Measurements from ENCODE around the gene TRPM3. TPM values are rescaled to one million over a fixed set of nuclear protein-coding genes. Genes with fewer than 3 reads are reported as not detected.

TRPM3 gene
- total RNA-seq, 1 donor from 2014 or later: 0.13 TPM

- DNase-seq (ENCODE audit: low read depth in 2 of 2): no peak
These were observed 534.9 kb downstream of the TRPM3 start for GRCh38 chr9:70586476-70586875.

GRCh38 chr9:70581955-70582350, 539.5 kb downstream of the TRPM3 start:
- DNase-seq (ENCODE audit: low read depth in 2 of 2): no peak

- DNase-seq (ENCODE audit: low read depth in 2 of 2): no peak
These were observed 540.0 kb downstream of the TRPM3 start for GRCh38 chr9:70581214-70581954.

GRCh38 chr9:70580606-70581195, 540.7 kb downstream of the TRPM3 start:
- no peak for DNase-seq (ENCODE audit: low read depth in 2 of 2)

GRCh38 chr9:70579686-70580085, 541.7 kb downstream of the TRPM3 start:
- DNase-seq (ENCODE audit: low read depth in 2 of 2): no peak

GRCh38 chr9:70578720-70579119, 542.7 kb downstream of the TRPM3 start:
- DNase-seq (ENCODE audit: low read depth in 2 of 2): no peak

- DNase-seq (ENCODE audit: low read depth in 2 of 2): no peak
These were observed 543.8 kb downstream of the TRPM3 start for GRCh38 chr9:70577671-70578070.

GRCh38 chr9:70576116-70576515, 545.3 kb downstream of the TRPM3 start:
- DNase-seq (ENCODE audit: low read depth in 2 of 2): no peak

GRCh38 chr9:70574151-70574837, 547.1 kb downstream of the TRPM3 start:
- DNase-seq (ENCODE audit: low read depth in 2 of 2): peak in 1 of 2 donors; percentile 40

- DNase-seq (ENCODE audit: low read depth in 2 of 2): no peak
These were observed 548.1 kb downstream of the TRPM3 start for GRCh38 chr9:70573308-70573707.

GRCh38 chr9:70571258-70571657, 550.2 kb downstream of the TRPM3 start:
- no peak for DNase-seq (ENCODE audit: low read depth in 2 of 2)

GRCh38 chr9:70569791-70570190, 551.6 kb downstream of the TRPM3 start:
- no peak for DNase-seq (ENCODE audit: low read depth in 2 of 2)

- DNase-seq (ENCODE audit: low read depth in 2 of 2): no peak
These were observed 552.2 kb downstream of the TRPM3 start for GRCh38 chr9:70569070-70569772.

- DNase-seq (ENCODE audit: low read depth in 2 of 2): no peak
These were observed 553.9 kb downstream of the TRPM3 start for GRCh38 chr9:70567511-70567910.

- no peak for DNase-seq (ENCODE audit: low read depth in 2 of 2)
These were observed 554.7 kb downstream of the TRPM3 start for GRCh38 chr9:70566751-70567150.

GRCh38 chr9:70566066-70566465, 555.4 kb downstream of the TRPM3 start:
- no peak for DNase-seq (ENCODE audit: low read depth in 2 of 2)

- DNase-seq (ENCODE audit: low read depth in 2 of 2): no peak
These were observed 556.7 kb downstream of the TRPM3 start for GRCh38 chr9:70564468-70565335.

- no peak for DNase-seq (ENCODE audit: low read depth in 2 of 2)
These were observed 557.8 kb downstream of the TRPM3 start for GRCh38 chr9:70563431-70564204.

GRCh38 chr9:70563010-70563409, 558.4 kb downstream of the TRPM3 start:
- DNase-seq (ENCODE audit: low read depth in 2 of 2): no peak

- DNase-seq (ENCODE audit: low read depth in 2 of 2): no peak
These were observed 559.5 kb downstream of the TRPM3 start for GRCh38 chr9:70561786-70562395.

Data from dermis microvascular lymphatic vessel endothelial cell (primary cell).